ENCODE measurements around the gene MSRB2. TPM values are rescaled to one million over a fixed set of nuclear protein-coding genes. Genes with fewer than 3 reads are reported as not detected.

The MSRB2 gene
- total and polyA plus RNA-seq, 8 donors: 2.4 to 14.3 (median 7.6) TPM

GRCh38 chr10:23100331-23101030, 5.1 kb downstream of the MSRB2 start:
- 81 to 84% methylated on average over 6 of the region's 6 CpGs for WGBS, 2 donors
- DNase-seq: no peak
- Histone ChIP-seq H3K4me3 (no peak overlapping the region), H3K27ac (peak overlapping the region in 1 of 4 donors; percentile 34), H3K27me3 (no peaks in the 10 kb centered on the region), H3K4me1 (peaks cover 0 to 8% (median 8%) of the 10 kb centered on the region in 3 donors), H3K9me3 (no peaks in the 10 kb centered on the region), H3K36me3 (no peaks in the 10 kb centered on the region)
- no peak for ATAC-seq
- FAIRE-seq: no peak
- TF ChIP-seq, protein P1, sequence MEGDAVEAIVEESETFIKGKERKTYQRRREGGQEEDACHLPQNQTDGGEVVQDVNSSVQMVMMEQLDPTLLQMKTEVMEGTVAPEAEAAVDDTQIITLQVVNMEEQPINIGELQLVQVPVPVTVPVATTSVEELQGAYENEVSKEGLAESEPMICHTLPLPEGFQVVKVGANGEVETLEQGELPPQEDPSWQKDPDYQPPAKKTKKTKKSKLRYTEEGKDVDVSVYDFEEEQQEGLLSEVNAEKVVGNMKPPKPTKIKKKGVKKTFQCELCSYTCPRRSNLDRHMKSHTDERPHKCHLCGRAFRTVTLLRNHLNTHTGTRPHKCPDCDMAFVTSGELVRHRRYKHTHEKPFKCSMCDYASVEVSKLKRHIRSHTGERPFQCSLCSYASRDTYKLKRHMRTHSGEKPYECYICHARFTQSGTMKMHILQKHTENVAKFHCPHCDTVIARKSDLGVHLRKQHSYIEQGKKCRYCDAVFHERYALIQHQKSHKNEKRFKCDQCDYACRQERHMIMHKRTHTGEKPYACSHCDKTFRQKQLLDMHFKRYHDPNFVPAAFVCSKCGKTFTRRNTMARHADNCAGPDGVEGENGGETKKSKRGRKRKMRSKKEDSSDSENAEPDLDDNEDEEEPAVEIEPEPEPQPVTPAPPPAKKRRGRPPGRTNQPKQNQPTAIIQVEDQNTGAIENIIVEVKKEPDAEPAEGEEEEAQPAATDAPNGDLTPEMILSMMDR (IDR thresholded peaks at IDR 0.05): no peak
- intact Hi-C loops (cut with DNase I): no loop called here

- DNase-seq (no peak), ATAC-seq (no peak), FAIRE-seq (no peak)
- no peaks in the 10 kb centered on the region for H3K27me3 ChIP-seq
- TF ChIP-seq, protein P1 (IDR thresholded peaks at IDR 0.05): no peak
- H3K9me3 ChIP-seq: no peaks in the 10 kb centered on the region
- peaks cover 0 to 11% (median 0%) of the 10 kb centered on the region in 3 donors for H3K36me3 ChIP-seq
- H3K4me3 ChIP-seq: no peak overlapping the region
- intact Hi-C loops (cut with DNase I): no loop called here
- 87 to 89% methylated on average over 10 of the region's 10 CpGs for WGBS, 2 donors
- no peak overlapping the region for H3K27ac ChIP-seq
- H3K4me1 ChIP-seq: no peaks in the 10 kb centered on the region
These were observed 11.1 kb downstream of the MSRB2 start for GRCh38 chr10:23106331-23107072.

DNA sequence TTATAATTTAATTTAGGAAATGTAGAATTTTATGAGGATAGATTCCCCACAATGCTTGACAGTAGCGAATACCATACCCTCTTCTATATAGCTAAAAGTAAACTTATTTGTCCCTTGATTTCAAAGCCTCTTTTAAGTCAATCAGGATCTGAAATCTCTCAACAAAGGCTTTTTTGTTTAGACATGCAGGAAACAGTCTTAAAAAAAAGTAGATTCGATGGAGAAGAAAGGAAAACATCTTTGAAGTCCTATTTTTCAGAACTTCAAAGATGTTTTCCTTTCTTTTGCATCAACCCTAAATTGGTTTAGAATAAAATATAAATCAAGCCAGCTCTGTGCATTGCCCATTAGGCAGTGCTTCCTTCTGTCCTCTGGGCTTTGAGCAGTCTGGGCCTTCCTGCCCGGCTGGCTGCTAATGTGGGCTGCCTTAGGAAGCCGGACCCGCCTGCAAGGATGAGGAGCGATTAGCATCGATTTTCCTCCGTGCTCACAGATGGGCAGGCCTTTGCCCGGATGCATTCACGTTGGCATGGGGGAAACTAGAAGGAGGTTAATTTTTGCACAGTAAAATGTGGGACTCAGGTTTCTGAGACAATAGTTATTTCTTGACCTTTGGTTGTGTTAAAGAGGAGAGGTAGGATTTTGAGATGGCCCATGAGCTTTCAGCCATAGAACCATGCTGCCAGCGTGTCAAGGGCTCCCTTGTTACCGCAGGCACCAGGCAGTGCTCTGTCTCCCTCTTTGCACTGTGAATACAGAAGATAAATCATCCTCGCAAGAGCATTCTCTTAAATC, 15.5 kb downstream of the MSRB2 start:
- TF ChIP-seq, protein P1 (IDR thresholded peaks at IDR 0.05): no peak
- no peak for DNase-seq
- no peaks in the 10 kb centered on the region for H3K4me1 ChIP-seq
- intact Hi-C loops (cut with DNase I): no loop called here
- no peak for ATAC-seq
- FAIRE-seq: no peak
- H3K27me3 ChIP-seq: no peaks in the 10 kb centered on the region
- 83 to 88% methylated on average over 13 of the region's 13 CpGs for WGBS, 2 donors
- no peak overlapping the region for H3K4me3 ChIP-seq
- H3K36me3 ChIP-seq: peaks cover 0 to 10% (median 0%) of the 10 kb centered on the region in 3 donors
- H3K9me3 ChIP-seq: no peaks in the 10 kb centered on the region
- H3K27ac ChIP-seq: no peak overlapping the region

DNA sequence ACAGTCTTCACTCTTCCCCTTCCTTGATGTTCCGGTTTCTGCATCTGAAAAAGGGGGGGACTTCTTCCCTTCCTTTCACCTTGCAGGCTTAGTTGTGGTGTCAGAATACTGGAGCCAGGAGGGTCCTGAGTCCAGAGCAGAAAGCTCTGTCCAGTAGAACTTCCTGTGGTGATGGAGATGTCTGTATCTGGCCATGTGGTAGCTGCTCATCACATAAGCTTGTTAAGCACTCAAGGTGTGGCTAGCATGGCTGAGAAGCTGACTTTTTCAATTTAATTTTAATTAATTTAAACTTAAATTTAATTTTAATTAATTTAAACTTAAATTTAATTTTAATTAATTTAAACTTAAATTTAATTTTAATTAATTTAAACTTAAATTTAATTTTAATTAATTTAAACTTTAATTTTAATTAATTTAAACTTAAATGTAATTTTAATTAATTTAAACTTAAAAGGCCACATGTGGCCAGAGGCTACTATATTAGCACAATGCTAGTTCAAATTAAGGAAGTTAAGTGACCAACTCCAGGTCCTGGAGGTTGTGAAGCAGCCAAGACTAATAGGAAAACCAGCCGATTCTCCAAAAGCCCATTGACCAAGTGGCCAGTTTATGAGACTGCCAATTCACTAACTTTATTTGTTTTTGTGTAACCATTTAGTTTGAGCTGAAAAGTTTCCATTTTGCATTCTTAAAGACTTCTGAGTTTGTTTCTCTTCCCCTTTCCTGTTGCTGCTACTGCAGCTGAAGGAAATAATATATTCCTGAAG, 16.3 kb downstream of the MSRB2 start:
- peak; percentile 68 for FAIRE-seq
- no peak overlapping the region for H3K4me3 ChIP-seq
- DNase-seq: no peak
- peak in 1 of 4 donors; percentile 26 for ATAC-seq
- TF ChIP-seq, protein P1 (IDR thresholded peaks at IDR 0.05): no peak
- no peaks in the 10 kb centered on the region for H3K9me3 ChIP-seq
- intact Hi-C loops (cut with DNase I): no loop called here
- peaks cover 0 to 2% (median 0%) of the 10 kb centered on the region in 3 donors for H3K36me3 ChIP-seq
- no peak overlapping the region for H3K27ac ChIP-seq
- H3K27me3 ChIP-seq: no peaks in the 10 kb centered on the region
- WGBS, 2 donors: 65 to 69% methylated on average over 2 of the region's 2 CpGs
- H3K4me1 ChIP-seq: no peaks in the 10 kb centered on the region

Data from pancreas (tissue), 10 donors.